Measurements from ENCODE around the gene GID8.

The GID8 gene

DNA sequence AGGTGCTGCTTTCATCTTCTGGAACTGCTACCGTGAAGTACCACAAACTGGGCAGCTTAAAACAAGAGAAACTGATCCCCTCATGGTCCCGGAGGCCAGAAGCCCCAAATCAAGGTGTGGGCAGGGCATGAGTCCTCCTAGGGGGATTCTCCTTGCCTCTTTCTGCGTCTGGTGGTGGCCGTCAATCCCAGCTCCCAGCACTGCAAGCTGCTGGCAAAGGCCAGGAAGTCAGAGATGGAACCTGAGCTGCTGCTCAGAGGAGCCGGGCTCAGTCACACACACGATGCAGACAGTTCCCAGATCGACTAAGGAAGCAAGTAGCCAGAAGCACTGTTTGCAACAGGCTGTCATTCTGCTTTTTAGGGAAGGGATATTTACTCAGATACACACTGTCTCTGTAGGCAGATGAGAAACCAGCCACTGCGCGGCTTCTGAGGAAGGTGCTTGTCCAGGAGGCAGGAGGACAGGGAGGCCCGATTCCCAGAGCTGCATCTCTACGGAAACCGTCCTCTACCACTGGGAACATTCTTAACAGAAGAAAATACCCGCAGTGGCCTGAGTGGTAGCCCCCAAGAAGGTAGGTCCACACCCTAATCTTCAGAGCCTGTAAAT lies 53.4 kb downstream of the GID8 start:
- no peak for DNase-seq

- DNase-seq: no peak
Observed at GRCh38 chr20:62991863-62992262, 53.9 kb downstream of the GID8 start.

- DNase-seq: no peak
Observed at GRCh38 chr20:62993856-62994494, 56.0 kb downstream of the GID8 start.

GRCh38 chr20:62994869-62995281 lies 56.9 kb downstream of the GID8 start:
- no peak for DNase-seq

- no peak for DNase-seq
Observed at GRCh38 chr20:62995481-62995880, 57.5 kb downstream of the GID8 start.

- no peak for DNase-seq
Observed at GRCh38 chr20:62995898-62996595, 58.1 kb downstream of the GID8 start.

- no peak for DNase-seq
Observed at GRCh38 chr20:62996596-62996982, 58.6 kb downstream of the GID8 start.

- DNase-seq: no peak
Observed at GRCh38 chr20:62997417-62998035, 59.6 kb downstream of the GID8 start.

Measured in fibroblast of upper back skin (primary cell).